NCI-H526 treated with DMSO at 0.1 percent for 48 hours (cell line): ENCODE data around the gene TIGD2.

Experiments used
- DNase-seq: peaks from one replicate; lab custom pipeline; 2025; lab: John Stamatoyannopoulos, UW

TIGD2 gene

DNA sequence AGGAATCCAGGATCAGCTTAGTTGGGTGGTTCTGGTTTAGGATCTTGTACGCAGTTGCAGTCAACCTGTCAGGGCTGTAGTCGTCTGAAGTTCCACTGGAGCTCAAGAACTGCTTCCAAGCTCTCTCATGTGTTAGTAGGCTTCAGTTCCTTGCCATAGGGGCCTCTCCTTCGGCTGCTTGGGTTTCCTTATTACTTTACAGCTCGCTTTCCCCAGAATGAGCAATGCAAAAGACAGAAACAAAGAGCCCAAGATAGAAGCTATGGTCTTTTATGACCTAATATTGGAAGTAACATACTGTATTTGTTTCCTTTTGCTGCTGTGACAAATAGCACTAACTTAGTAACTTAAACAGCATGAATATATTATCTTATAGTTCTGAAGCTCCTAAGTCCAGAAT is 51.7 kb downstream of the TIGD2 start:
- DNase-seq: no peak

- DNase-seq: no peak
Measured at GRCh38 chr4:89164400-89164799, 53.1 kb downstream of the TIGD2 start.
